Gastrocnemius medialis (tissue), 4 donors: ENCODE measurements around the gene FNDC3B.

Source experiments
- CTCF ChIP-seq, 5 experiments: fragments of 450-650 bp in 3 of 5; fragments of 200-600 bp in 2 of 5; sonication (generic) in 2 of 5; IDR thresholded peaks in 4 of 5; conservative IDR thresholded peaks in 1 of 5; 1 replicate in 4 of 5; 2 replicates in 1 of 5; pipeline ENCODE4 v1.5.1; 2016 to 2019; ENCODE audit warnings: antibody characterized with exemption in 5 of 5, mild to moderate bottlenecking in 3 of 5, moderate library complexity in 3 of 5
- POLR2A ChIP-seq, 2 donors: fragments of 450-650 bp; IDR thresholded peaks; one replicate each; pipeline ENCODE4 v1.6.1; 2017; ENCODE audit warnings: antibody characterized with exemption in 2 of 2, mild to moderate bottlenecking in 2 of 2, moderate library complexity in 2 of 2

GRCh38 chr3:172202797-172203196 is 163.4 kb downstream of the FNDC3B start:
- no peak for TF ChIP-seq CTCF (IDR thresholded peaks at IDR 0.05 in 4 of 5, conservative IDR thresholded peaks at IDR 0.05 in 1 of 5)
- TF ChIP-seq POLR2A (IDR thresholded peaks at IDR 0.05) = no peak
